GM12872 (cell line): ENCODE results near the gene EIF3J.

ENCODE experiments used
- TF ChIP-seq, protein P1 (sequence below): IDR thresholded peaks from 3 replicates; pipeline ENCODE4 v1.5.1; 2011; ENCODE audit warnings: low read depth, mild to moderate bottlenecking, low read length, moderate library complexity; ENCODE audit not compliant: insufficient read depth

Gene EIF3J

DNA sequence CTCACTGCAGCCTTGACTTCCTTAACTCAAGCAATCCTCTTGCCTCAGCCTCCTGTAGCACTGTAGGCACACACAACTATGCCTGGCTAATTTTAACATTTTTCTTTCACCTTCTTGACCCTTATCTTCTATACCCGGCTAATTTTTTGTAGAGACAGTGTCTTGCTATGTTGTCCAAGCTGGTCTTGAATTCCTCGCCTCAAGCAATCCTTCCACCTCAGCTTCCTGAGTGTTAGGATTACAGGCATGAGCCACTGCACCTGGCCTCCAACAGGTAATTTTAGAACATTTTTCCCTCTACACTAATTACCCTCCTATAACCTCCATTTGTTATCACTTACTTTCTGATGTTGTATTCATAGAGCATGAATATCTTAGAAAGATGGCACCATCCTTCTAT, 66.2 kb downstream of the EIF3J start:
- TF ChIP-seq, protein P1, sequence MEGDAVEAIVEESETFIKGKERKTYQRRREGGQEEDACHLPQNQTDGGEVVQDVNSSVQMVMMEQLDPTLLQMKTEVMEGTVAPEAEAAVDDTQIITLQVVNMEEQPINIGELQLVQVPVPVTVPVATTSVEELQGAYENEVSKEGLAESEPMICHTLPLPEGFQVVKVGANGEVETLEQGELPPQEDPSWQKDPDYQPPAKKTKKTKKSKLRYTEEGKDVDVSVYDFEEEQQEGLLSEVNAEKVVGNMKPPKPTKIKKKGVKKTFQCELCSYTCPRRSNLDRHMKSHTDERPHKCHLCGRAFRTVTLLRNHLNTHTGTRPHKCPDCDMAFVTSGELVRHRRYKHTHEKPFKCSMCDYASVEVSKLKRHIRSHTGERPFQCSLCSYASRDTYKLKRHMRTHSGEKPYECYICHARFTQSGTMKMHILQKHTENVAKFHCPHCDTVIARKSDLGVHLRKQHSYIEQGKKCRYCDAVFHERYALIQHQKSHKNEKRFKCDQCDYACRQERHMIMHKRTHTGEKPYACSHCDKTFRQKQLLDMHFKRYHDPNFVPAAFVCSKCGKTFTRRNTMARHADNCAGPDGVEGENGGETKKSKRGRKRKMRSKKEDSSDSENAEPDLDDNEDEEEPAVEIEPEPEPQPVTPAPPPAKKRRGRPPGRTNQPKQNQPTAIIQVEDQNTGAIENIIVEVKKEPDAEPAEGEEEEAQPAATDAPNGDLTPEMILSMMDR = no peak

GRCh38 chr15:44606740-44607139, 69.8 kb downstream of the EIF3J start:
- TF ChIP-seq, protein P1 = no peak
